Skin of body (tissue), 2 donors: ENCODE results near the gene BLACAT1. TPM values are rescaled to one million over a fixed set of nuclear protein-coding genes. Genes with fewer than 3 reads are reported as not detected.
"Not testable (repeated sequence)": the region's sequence is repeated elsewhere in the genome, so short reads cannot be mapped to it uniquely, and the experiment has no call there.

ENCODE experiments used
- DNase-seq: peaks from one replicate; lab custom pipeline; 2025; lab: John Stamatoyannopoulos, UW
- total RNA-seq: library from RNA; depleted of rRNA; stranded (reverse); fragments of >200 nt; gene quantifications from one replicate; pipeline ENCODE4 v1.2.3, GENCODE V29; 2014

Gene BLACAT1
- total RNA-seq, 1 donor from 2014 or later, result 0.20 TPM

- DNase-seq, result peak; percentile 13
These were observed 29.4 kb upstream of the BLACAT1 start for GRCh38 chr1:205484985-205485967.

- no peak for DNase-seq
These were observed 27.5 kb upstream of the BLACAT1 start for GRCh38 chr1:205483372-205483771.

DNA sequence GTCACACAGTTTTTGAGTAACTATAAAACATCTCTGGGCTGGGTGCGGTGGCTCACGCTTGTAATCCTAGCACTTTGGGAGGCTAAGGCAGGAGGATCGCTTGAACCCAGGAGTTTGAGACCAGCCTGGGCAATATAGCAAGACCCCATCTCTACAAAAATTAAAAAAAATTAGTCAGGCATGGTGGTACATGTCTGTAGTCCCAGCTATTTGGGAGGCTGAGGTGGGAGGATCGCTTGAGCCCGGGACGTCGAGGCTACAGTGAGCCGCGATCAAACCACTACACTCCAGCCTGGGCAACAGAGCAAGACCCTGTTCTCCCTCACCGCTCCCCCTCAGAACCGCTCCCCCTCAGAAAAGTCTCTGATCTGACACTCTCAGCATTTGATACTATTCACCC, 26.7 kb upstream of the BLACAT1 start:
- not testable (repeated sequence) for DNase-seq

DNA sequence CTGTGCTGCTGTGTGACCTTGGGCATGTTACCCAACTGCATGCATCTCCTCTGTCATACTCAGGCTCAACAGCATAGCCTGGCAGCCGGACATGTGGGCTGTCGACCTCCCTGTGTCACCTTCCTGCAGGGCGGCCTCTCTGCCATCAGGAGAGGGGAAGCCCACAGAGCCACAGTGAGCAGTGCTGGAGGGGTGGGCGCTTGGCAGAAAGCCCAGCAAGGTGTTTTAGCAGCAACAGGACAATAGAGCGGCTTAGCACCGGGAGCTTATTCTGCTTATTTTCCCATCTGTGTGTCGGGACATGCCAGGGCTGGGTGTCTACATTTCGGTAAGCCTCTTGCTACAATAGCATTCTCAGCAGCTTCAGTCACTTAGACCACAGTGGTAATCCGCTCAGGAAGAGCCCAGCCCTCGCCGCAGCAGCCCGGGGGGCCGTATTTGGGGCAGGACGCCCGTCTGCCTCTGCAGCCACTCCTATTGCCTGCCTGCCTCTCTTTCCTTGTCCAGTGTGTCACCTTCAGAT, 25.8 kb upstream of the BLACAT1 start:
- no peak for DNase-seq

GRCh38 chr1:205481218-205481617, 25.4 kb upstream of the BLACAT1 start:
- no peak for DNase-seq

- no peak for DNase-seq
These were observed 24.6 kb upstream of the BLACAT1 start for GRCh38 chr1:205480349-205480985.

- not testable (repeated sequence) for DNase-seq
These were observed 23.1 kb upstream of the BLACAT1 start for GRCh38 chr1:205478985-205479384.

GRCh38 chr1:205477759-205478247, 22.0 kb upstream of the BLACAT1 start:
- no peak for DNase-seq

- DNase-seq, result no peak
These were observed 21.4 kb upstream of the BLACAT1 start for GRCh38 chr1:205477121-205477758.

DNA sequence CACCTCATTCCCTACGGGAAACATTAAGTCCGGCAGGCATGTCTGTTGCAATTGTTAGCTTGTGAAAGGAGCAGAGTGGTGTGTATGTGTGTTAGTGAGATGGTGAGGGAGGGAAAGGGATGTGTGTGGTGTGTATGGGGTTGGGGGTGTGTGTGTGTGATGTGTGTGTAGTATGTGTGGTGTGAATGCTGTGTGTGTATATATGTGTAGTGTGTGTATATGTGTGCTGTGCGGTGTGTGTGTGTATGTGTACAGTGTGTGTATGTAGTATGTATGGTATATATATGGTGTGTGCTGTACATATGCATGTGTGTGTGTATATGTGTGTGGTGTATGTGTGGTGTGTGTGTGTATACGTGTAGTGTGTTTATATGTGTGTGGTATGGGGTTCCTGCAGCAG, 20.8 kb upstream of the BLACAT1 start:
- no peak for DNase-seq

- DNase-seq, result no peak
These were observed 20.0 kb upstream of the BLACAT1 start for GRCh38 chr1:205475855-205476254.

DNA sequence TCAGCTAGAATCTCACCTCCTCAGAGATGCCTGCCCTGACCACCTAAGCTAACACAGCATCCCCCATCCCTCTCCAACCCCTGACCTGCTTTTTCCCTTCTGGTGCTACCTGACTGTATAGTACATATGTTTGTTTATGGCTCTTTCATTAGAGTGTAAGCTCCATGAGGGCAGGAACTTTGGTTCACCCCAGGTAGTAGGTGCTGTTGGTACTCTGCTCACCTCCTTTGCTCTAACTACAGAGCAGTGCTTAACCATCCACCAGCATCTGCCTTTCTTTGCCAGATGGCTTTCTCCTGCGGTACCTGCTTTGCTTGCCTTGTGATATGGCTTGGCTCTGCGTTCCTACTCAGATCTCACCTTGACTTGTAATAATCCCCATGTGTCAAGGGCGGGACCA, 18.7 kb upstream of the BLACAT1 start:
- no peak for DNase-seq

GRCh38 chr1:205473966-205474365, 18.1 kb upstream of the BLACAT1 start:
- DNase-seq, result no peak

GRCh38 chr1:205473475-205473874, 17.6 kb upstream of the BLACAT1 start:
- DNase-seq, result no peak

- DNase-seq, result no peak
These were observed 17.0 kb upstream of the BLACAT1 start for GRCh38 chr1:205472737-205473441.

GRCh38 chr1:205470131-205470530, 14.3 kb upstream of the BLACAT1 start:
- DNase-seq, result no peak

DNA sequence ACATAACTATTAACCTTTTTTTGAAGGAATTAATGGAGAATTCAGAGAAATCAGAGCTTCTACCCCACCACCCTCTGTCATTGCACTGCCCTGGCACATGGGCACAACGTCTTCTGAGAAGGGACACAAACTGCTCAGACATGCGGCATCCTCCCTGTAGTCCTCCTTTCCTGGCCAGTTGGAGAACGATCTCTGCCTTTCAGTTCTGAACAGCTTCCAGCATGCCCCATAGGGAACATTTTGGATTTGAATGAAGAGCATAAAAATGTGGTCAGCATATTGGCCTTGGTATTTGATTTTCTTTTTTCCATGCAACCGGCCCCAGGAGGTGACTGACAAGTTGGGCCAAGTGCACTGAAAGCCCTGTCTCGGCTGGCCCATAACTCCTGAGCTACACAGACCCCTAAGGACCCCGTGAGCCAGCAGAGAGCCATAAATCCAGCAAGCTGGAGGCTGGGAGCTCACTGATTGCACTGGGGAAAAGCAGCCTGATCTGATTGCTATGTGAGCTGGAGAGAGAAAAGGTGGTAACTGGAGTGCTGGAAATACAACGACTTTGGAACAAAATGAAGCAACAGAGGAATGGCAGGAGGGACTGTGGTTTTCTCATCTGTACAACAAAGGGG, 10.9 kb upstream of the BLACAT1 start:
- DNase-seq, result no peak

DNA sequence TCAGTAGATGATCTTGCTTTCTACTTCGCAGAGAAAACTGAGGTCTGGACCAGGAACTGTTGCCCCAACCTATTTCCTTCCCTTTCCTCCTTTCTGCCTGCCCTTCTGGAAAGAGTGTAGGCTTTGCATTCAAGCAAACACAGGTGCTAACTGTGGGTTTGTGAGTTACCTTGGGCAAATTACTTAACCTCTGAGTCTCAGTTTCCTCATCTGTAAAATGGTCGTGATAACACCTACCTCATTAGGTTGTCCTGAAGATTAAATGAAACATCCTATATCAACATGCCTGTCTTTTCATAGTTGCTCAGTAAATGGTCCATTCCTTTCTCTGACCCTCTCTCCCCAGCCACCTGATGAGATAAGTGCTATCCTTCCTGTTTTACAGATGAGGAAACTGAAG, 9.5 kb upstream of the BLACAT1 start:
- no peak for DNase-seq

GRCh38 chr1:205458777-205459566, 3.1 kb upstream of the BLACAT1 start:
- no peak for DNase-seq
